HepG2 (cell line): ENCODE data around the gene MISP3. TPM values are rescaled to one million over a fixed set of nuclear protein-coding genes. Genes with fewer than 3 reads are reported as not detected.

Experiments
- AHR ChIP-seq: IDR thresholded peaks from 2 replicates; pipeline ENCODE4 v1.6.1; 2018; ENCODE audit warnings: missing genetic modification reagents, missing compliant biosample characterization
- ATAD3A ChIP-seq: sonication (generic); formaldehyde crosslinking; IDR thresholded peaks from 2 replicates; pipeline ENCODE4 v1.4.0; 2020; ENCODE audit warnings: missing genetic modification reagents
- CAMTA2 ChIP-seq: sonication (generic); formaldehyde crosslinking; IDR thresholded peaks from 2 replicates; pipeline ENCODE4 v1.4.0; 2020; ENCODE audit warnings: mild to moderate bottlenecking, missing genetic modification reagents, borderline replicate concordance
- CENPT ChIP-seq: sonication (generic); formaldehyde crosslinking; IDR thresholded peaks from 2 replicates; pipeline ENCODE4 v1.8.0; 2022; ENCODE audit warnings: low read depth, mild to moderate bottlenecking, moderate library complexity, missing genetic modification reagents
- CERS6 ChIP-seq: sonication (generic); formaldehyde crosslinking; IDR thresholded peaks from 2 replicates; pipeline ENCODE4 v1.5.0; 2020; ENCODE audit warnings: missing genetic modification reagents
- DMAP1 ChIP-seq: IDR thresholded peaks from 2 replicates; pipeline ENCODE4 v1.6.1; 2016
- FOXK2 ChIP-seq: fragments of 450-650 bp; IDR thresholded peaks from 2 replicates; pipeline ENCODE4 v1.6.1; 2016
- HHEX ChIP-seq: IDR thresholded peaks from 2 replicates; pipeline ENCODE4 v1.6.1; 2016; ENCODE audit warnings: control low read depth
- HMG20B ChIP-seq: conservative IDR thresholded peaks from 2 replicates; pipeline ENCODE4 v1.6.1; 2016; ENCODE audit warnings: missing genetic modification reagents, missing compliant biosample characterization
- MAF1 ChIP-seq: sonication (generic); formaldehyde crosslinking; IDR thresholded peaks from 2 replicates; pipeline ENCODE4 v1.5.0; 2020; ENCODE audit warnings: missing genetic modification reagents, borderline replicate concordance
- MAX ChIP-seq: IDR thresholded peaks from 2 replicates; pipeline ENCODE4 v1.6.1; 2012; ENCODE audit warnings: inconsistent platforms
- MAZ ChIP-seq, 2 experiments: sonication (generic) in 1 of 2; formaldehyde crosslinking in 1 of 2; IDR thresholded peaks; 2 replicates each; pipeline versions ENCODE4 v1.5.0 to v1.6.1; 2012 to 2020; ENCODE audit warnings: low read depth in 2 of 2, mild to moderate bottlenecking in 2 of 2, borderline replicate concordance in 1 of 2, improper control_type of control experiment in 1 of 2, low read length in 1 of 2, missing genetic modification reagents in 1 of 2, moderate library complexity in 1 of 2
- NFRKB ChIP-seq: fragments of 450-650 bp; IDR thresholded peaks from 2 replicates; pipeline ENCODE4 v1.6.1; 2017
- PHF5A ChIP-seq: IDR thresholded peaks from one replicate; pipeline ENCODE4 v1.6.1; 2018; ENCODE audit warnings: low read depth, missing genetic modification reagents; ENCODE audit not compliant: unreplicated experiment
- RFXANK ChIP-seq: IDR thresholded peaks from 2 replicates; pipeline ENCODE4 v1.6.1; 2016
- TFDP1 ChIP-seq: IDR thresholded peaks from 2 replicates; pipeline ENCODE4 v1.6.1; 2016; ENCODE audit warnings: missing compliant biosample characterization, missing genetic modification reagents, borderline replicate concordance
- ZFP37 ChIP-seq: sonication (generic); formaldehyde crosslinking; IDR thresholded peaks from 2 replicates; pipeline ENCODE4 v1.4.0; 2020; ENCODE audit warnings: missing genetic modification reagents, borderline replicate concordance
- ZNF18 ChIP-seq: sonication (generic); formaldehyde crosslinking; IDR thresholded peaks from 2 replicates; pipeline ENCODE4 v1.8.0; 2022; ENCODE audit warnings: mild to moderate bottlenecking, missing genetic modification reagents; ENCODE audit not compliant: insufficient replicate concordance
- ZNF260 ChIP-seq: sonication (generic); formaldehyde crosslinking; IDR thresholded peaks from 2 replicates; pipeline ENCODE4 v1.4.0; 2020; ENCODE audit warnings: missing genetic modification reagents, low read depth, mild to moderate bottlenecking, borderline replicate concordance
- ZNF292 ChIP-seq: sonication (generic); formaldehyde crosslinking; IDR thresholded peaks from 2 replicates; pipeline ENCODE4 v1.8.1; 2022; ENCODE audit warnings: mild to moderate bottlenecking, low read depth, missing genetic modification reagents, borderline replicate concordance
- ZNF3 ChIP-seq: IDR thresholded peaks from 2 replicates; pipeline ENCODE4 v1.7.0; 2017; ENCODE audit warnings: inconsistent platforms
- ZNF331 ChIP-seq: sonication (generic); formaldehyde crosslinking; IDR thresholded peaks from 2 replicates; pipeline ENCODE4 v1.4.0; 2020; ENCODE audit warnings: missing genetic modification reagents
- ZNF382 ChIP-seq: sonication (generic); formaldehyde crosslinking; IDR thresholded peaks from 2 replicates; pipeline ENCODE4 v1.5.0; 2020; ENCODE audit warnings: missing genetic modification reagents, mild to moderate bottlenecking, borderline replicate concordance
- ZNF543 ChIP-seq: sonication (generic); formaldehyde crosslinking; IDR thresholded peaks from 2 replicates; pipeline ENCODE4 v1.4.0; 2020; ENCODE audit warnings: mild to moderate bottlenecking, missing genetic modification reagents
- ZNF556 ChIP-seq: sonication (generic); formaldehyde crosslinking; IDR thresholded peaks from 2 replicates; pipeline ENCODE4 v1.4.0; 2020; ENCODE audit warnings: mild to moderate bottlenecking, missing genetic modification reagents, borderline replicate concordance
- ZNF747 ChIP-seq: sonication (generic); formaldehyde crosslinking; IDR thresholded peaks from 2 replicates; pipeline ENCODE4 v1.8.1; 2023; ENCODE audit warnings: missing genetic modification reagents, mild to moderate bottlenecking, borderline replicate concordance
- ZSCAN12 ChIP-seq: sonication (generic); formaldehyde crosslinking; IDR thresholded peaks from 2 replicates; pipeline ENCODE4 v1.9.0; 2021; ENCODE audit warnings: mild to moderate bottlenecking, missing genetic modification reagents
- ZSCAN22 ChIP-seq: sonication (generic); formaldehyde crosslinking; IDR thresholded peaks from 2 replicates; pipeline ENCODE4 v1.4.0; 2020; ENCODE audit warnings: mild to moderate bottlenecking, missing genetic modification reagents
- polyA plus RNA-seq, 8 experiments: library from polyadenylated mRNA; depleted of rRNA in 3 of 8; stranded (reverse) in 7 of 8; unstranded in 1 of 8; fragments of >200 nt; fragmentation: Illumina TruSeq in 4 of 8; extraction: Trizol in 4 of 8; gene quantifications; 2 replicates each; pipeline versions ENCODE4 v1.2.1 to v1.2.3, GENCODE V29; 2011 to 2016; ENCODE audit warnings: low read depth in 4 of 8, missing spikeins in 1 of 8, mixed read lengths in 1 of 8; ENCODE audit not compliant: insufficient read depth in 1 of 8
- total RNA-seq, 5 experiments: library from RNA; depleted of rRNA; stranded (reverse); fragments of >200 nt; fragmentation: Illumina TruSeq; extraction: Trizol; gene quantifications; 2 replicates each; pipeline ENCODE4 v1.2.3, GENCODE V29; 2016; ENCODE audit warnings: low read depth in 1 of 5

Gene MISP3
- total and polyA plus RNA-seq, 2 of the 13 experiments (the other 11 are each of a cell fraction or from before 2014, with no cell fraction given), result 2.5 to 5.4 TPM

- TF ChIP-seq TFDP1 (CRISPR knock-in tag) (no peak; the same call in 1 of the 2 replicates), AHR (CRISPR knock-in tag) (no peak), FOXK2 (no peak), MAF1 (CRISPR knock-in tag) (no peak), ZNF543 (CRISPR knock-in tag) (0 out of 2 replicates have a peak, but pooled peaks have one; percentile 50), ZNF556 (CRISPR knock-in tag) (no peak), MAX (no peak; the same call in 1 of the 2 replicates), ZNF18 (CRISPR knock-in tag) (no peak), ATAD3A (no peak), ZSCAN12 (CRISPR knock-in tag) (no peak), CERS6 (CRISPR knock-in tag) (no peak), CAMTA2 (CRISPR knock-in tag) (no peak), DMAP1 (CRISPR knock-in tag) (0 out of 2 replicates have a peak, but pooled peaks have one; percentile 5), ZNF382 (CRISPR knock-in tag) (no peak), ZNF747 (CRISPR knock-in tag) (0 out of 2 replicates have a peak, but pooled peaks have one; percentile 12), ZNF260 (CRISPR knock-in tag) (no peak), HHEX (CRISPR knock-in tag) (no peak), MAZ (IDR thresholded peaks at IDR 0.05; ENCODE audit: borderline replicate concordance, low read depth, low read length) (no peak), MAZ (CRISPR knock-in tag; IDR thresholded peaks at IDR 0.05; ENCODE audit: low read depth) (peak; percentile 21), ZNF3 (no peak), CENPT (CRISPR knock-in tag) (no peak), ZSCAN22 (CRISPR knock-in tag) (no peak), PHF5A (no peak), RFXANK (no peak), HMG20B (CRISPR knock-in tag) (no peak), ZFP37 (CRISPR knock-in tag) (no peak), ZNF292 (CRISPR knock-in tag) (no peak), NFRKB (no peak), ZNF331 (CRISPR knock-in tag) (no peak)
These were observed at the start of gene MISP3 (continued) for GRCh38 chr19:14072535-14073260.
